GM23248 (cell line): ENCODE data around the gene CHRM2.

Source experiments
- EZH2 ChIP-seq: fragments of 200-600 bp; sonication (generic); IDR thresholded peaks from 2 replicates; pipeline ENCODE4 v1.6.1; 2018; ENCODE audit warnings: antibody characterized with exemption, mild to moderate bottlenecking; ENCODE audit not compliant: insufficient read depth, poor library complexity, severe bottlenecking
- EZH2phosphoT487 ChIP-seq: fragments of 200-600 bp; sonication (generic); IDR thresholded peaks from 2 replicates; pipeline ENCODE4 v1.6.1; 2018; ENCODE audit warnings: antibody characterized with exemption, moderate library complexity, mild to moderate bottlenecking, low read depth; ENCODE audit not compliant: insufficient read depth

DNA sequence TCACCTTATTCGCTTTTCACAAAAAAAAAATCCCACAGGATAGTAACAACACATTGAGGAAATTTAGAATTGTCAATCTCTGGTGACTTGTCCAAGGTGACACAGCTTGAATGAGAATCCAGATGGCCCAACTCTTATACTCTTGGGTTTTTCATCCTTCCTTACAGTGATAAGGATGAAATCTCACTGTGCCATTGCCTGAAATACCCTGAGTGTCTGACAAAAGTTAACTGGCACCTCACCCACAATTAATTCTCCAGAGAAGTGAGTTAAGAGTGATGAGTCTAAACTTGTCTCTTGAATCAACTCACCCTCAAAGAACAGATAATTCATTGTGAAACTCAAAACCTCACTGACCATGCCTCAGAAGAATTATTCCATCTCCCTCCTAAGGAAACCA lies 18.9 kb downstream of the CHRM2 start:
- TF ChIP-seq EZH2phosphoT487, result no peak
- TF ChIP-seq EZH2, result no peak
